ENCODE results near the gene CMTM8.

The CMTM8 gene

DNA sequence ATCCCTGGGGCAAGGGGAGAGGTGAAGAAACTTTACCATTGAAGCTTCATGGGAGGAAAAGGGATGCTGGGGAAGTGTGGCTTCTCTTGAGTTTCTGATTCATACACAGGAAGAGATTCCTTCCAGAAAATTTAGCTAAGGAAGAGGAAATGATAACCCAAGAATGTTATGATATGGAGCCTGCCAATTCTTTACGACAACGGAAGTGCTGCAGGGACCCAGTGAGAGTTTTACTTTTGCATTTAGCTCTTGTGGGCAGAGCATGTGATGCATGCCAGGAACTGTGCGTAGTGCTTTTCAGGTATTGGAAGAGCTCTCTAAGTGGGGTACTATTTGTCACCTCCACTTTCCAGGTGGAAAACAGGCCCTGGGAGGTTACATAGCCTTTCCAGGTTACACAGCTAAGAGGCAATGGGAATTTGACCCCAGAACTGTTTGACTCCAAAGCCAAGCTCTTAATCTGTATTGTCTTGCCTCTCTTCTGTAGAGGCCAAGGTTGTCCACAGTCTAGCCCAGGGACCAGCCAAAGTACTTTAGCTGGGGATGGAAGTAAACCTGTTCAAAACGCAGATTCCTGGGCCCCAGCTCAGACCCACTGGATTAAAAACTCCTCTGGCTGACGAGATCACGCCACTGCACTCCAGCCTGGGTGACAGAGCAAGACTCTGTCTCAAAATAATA is 176.2 kb downstream of the CMTM8 start:
- no peak for DNase-seq

DNA sequence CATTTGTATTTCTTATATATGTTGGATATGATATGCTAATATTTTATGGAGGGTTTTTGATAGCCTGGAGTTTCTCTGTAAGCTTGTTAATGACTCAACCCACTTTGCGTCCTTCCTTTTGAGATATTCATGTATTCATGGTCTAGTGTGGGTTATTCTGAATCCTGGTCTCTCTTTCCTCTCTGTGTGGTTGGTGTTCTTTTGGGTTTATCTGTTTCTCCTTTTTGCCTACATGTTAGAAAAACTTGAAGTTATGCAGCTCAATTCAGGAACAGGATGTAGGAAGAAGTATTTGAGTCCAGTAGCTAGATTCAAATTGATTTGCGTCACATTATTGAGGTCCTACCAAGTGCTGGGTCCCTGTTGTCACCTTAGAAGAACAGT is 181.3 kb downstream of the CMTM8 start:
- no peak for DNase-seq

All from stimulated activated CD4-positive, alpha-beta T cell treated with anti-CD3 and anti-CD28 coated beads, Interleukin-2, amount 100 ng/mL, for 24 hours (primary cell).